Naive thymus-derived CD4-positive, alpha-beta T cell (primary cell): ENCODE measurements around the gene MBD5. TPM values are rescaled to one million over a fixed set of nuclear protein-coding genes. Genes with fewer than 3 reads are reported as not detected.

Experiments used
- ATAC-seq: fragments of 150-1000 bp; cut with Tn5 transposase; 2 replicates; pipeline ENCODE4 v1.10.0; 2021; ENCODE audit warnings: mild to moderate bottlenecking, moderate library complexity
- CTCF ChIA-PET: fragments of 350-600 bp; sonication (Branson Sonifier 250); formaldehyde crosslinking; loops from one replicate; lab custom pipeline; 2021; ENCODE audit warnings: antibody characterized with exemption; lab: Charles Lee
- POLR2A ChIA-PET: fragments of 350-600 bp; sonication (Branson Sonifier 250); formaldehyde crosslinking; loops from one replicate; lab custom pipeline; 2021; ENCODE audit warnings: antibody characterized with exemption, inconsistent platforms; lab: Charles Lee
- DNase-seq, 9 donors: peaks; one replicate each; pipeline versions ENCODE4 v3.0.0 to v3.0.0-alpha.2; 2020 to 2022; ENCODE audit warnings: mixed read lengths in 1 of 9
- H3K27ac ChIP-seq: one replicate; pipeline ENCODE4 v1.7.0; 2013; ENCODE audit warnings: mild to moderate bottlenecking, low read depth, low read length, moderate library complexity
- H3K27me3 ChIP-seq, 2 donors: one replicate each; pipeline ENCODE4 v1.7.0; 2013; ENCODE audit warnings: low read length in 2 of 2, mild to moderate bottlenecking in 2 of 2, moderate library complexity in 2 of 2; ENCODE audit not compliant: control insufficient read depth in 2 of 2, insufficient read depth in 2 of 2
- H3K36me3 ChIP-seq, 3 experiments: 1 replicate in 2 of 3; 2 replicates in 1 of 3; pipeline ENCODE4 v1.7.0; 2013; ENCODE audit warnings: low read length in 3 of 3, mild to moderate bottlenecking in 3 of 3, moderate library complexity in 1 of 3; ENCODE audit not compliant: insufficient read depth in 3 of 3, control insufficient read depth in 2 of 3
- H3K4me1 ChIP-seq, 2 donors: one replicate each; pipeline ENCODE4 v1.7.0; 2013; ENCODE audit warnings: low read length in 2 of 2, mild to moderate bottlenecking in 2 of 2, moderate library complexity in 1 of 2; ENCODE audit not compliant: control insufficient read depth in 2 of 2, insufficient read depth in 2 of 2
- H3K4me3 ChIP-seq: 2 replicates; pipeline ENCODE4 v1.7.0; 2013; ENCODE audit warnings: mild to moderate bottlenecking, low read length
- H3K9me3 ChIP-seq, 3 experiments: 1 replicate in 2 of 3; 2 replicates in 1 of 3; pipeline ENCODE4 v1.7.0; 2013; ENCODE audit warnings: low read length in 3 of 3; ENCODE audit not compliant: control insufficient read depth in 2 of 3
- H3K27ac Mint-ChIP-seq, 9 donors: one replicate each; pipeline ENCODE4 v1.8.0; 2020 to 2022; ENCODE audit warnings: mixed read lengths in 9 of 9, mild to moderate bottlenecking in 8 of 9, moderate library complexity in 5 of 9, inconsistent platforms in 2 of 9
- H3K27me3 Mint-ChIP-seq, 5 donors: one replicate each; pipeline ENCODE4 v1.8.0; 2021 to 2022; ENCODE audit warnings: mixed read lengths in 5 of 5, mild to moderate bottlenecking in 1 of 5
- H3K36me3 Mint-ChIP-seq, 5 donors: one replicate each; pipeline ENCODE4 v1.8.0; 2020 to 2022; ENCODE audit warnings: mixed read lengths in 5 of 5, mild to moderate bottlenecking in 3 of 5, inconsistent platforms in 1 of 5
- H3K4me1 Mint-ChIP-seq, 7 donors: one replicate each; pipeline ENCODE4 v1.8.0; 2020 to 2022; ENCODE audit warnings: mixed read lengths in 7 of 7, mild to moderate bottlenecking in 3 of 7, inconsistent platforms in 1 of 7
- H3K4me3 Mint-ChIP-seq, 10 donors: one replicate each; pipeline ENCODE4 v1.8.0; 2020 to 2022; ENCODE audit warnings: mild to moderate bottlenecking in 10 of 10, mixed read lengths in 10 of 10, moderate library complexity in 6 of 10, inconsistent platforms in 2 of 10
- H3K9me3 Mint-ChIP-seq, 11 donors: one replicate each; pipeline ENCODE4 v1.8.0; 2020 to 2022; ENCODE audit warnings: mixed read lengths in 11 of 11, mild to moderate bottlenecking in 4 of 11, inconsistent platforms in 1 of 11, moderate library complexity in 1 of 11
- intact Hi-C, 2 donors: fragments of 100-400 bp; cut with micrococcal nuclease; formaldehyde crosslinking; loops; one replicate each; pipeline ENCODE4 v1.15.1; 2023
- polyA plus RNA-seq, 2 donors: library from polyadenylated mRNA; unstranded; fragments of 300-500 nt; fragmentation: Illumina TruSeq; gene quantifications; one replicate each; pipeline ENCODE4 v1.2.3, GENCODE V29; 2021
- total RNA-seq, 6 experiments: library from RNA in 5 of 6; stranded (reverse) in 5 of 6; gene quantifications; 1 replicate in 5 of 6; 2 replicates in 1 of 6; pipeline ENCODE4 v1.2.3 and lab custom pipeline; 2021 to 2026

Gene MBD5
- total and polyA plus RNA-seq, 7 experiments from 2014 or later, result 14.6 to 76.8 (median 58.6) TPM

GRCh38 chr2:148306027-148306426 lies 285.1 kb downstream of the MBD5 start:
- Mint-ChIP-seq H3K9me3 (peaks cover 0 to 8% (median 0%) of the 10 kb centered on the region in 11 donors), H3K36me3 (peaks cover 6 to 53% (median 21%) of the 10 kb centered on the region in 5 donors), H3K27ac (no peak overlapping the region), H3K4me3 (no peak overlapping the region), H3K27me3 (no peaks in the 10 kb centered on the region), H3K4me1 (peaks cover 0 to 10% (median 0%) of the 10 kb centered on the region in 7 donors)
- Histone ChIP-seq H3K27me3 (no peaks in the 10 kb centered on the region), H3K36me3 (no peaks in the 10 kb centered on the region), H3K4me1 (no peaks in the 10 kb centered on the region), H3K9me3 (no peaks in the 10 kb centered on the region), H3K27ac (no peak overlapping the region), H3K4me3 (no peak overlapping the region)
- ChIA-PET CTCF (interaction anchor here (0.7 kb wide), 1 partner anchor 8 kb away, joined by 3 read pairs; no protein-coding TSS in a partner anchor), POLR2A (no interaction called here)
- DNase-seq, result no peak
- intact Hi-C loops, result no loop called here
- ATAC-seq, result no peak

GRCh38 chr2:148317598-148317997 lies 296.7 kb downstream of the MBD5 start:
- Histone ChIP-seq H3K4me1 (no peaks in the 10 kb centered on the region), H3K4me3 (no peak overlapping the region), H3K36me3 (peaks cover 0 to 4% (median 0%) of the 10 kb centered on the region in 3 experiments), H3K9me3 (no peaks in the 10 kb centered on the region), H3K27me3 (no peaks in the 10 kb centered on the region), H3K27ac (no peak overlapping the region)
- intact Hi-C loops, result loop anchor here in 1 of 2 donors (2.0 kb wide), 1 partner anchor 13 kb away; no protein-coding TSS in a partner anchor
- CTCF ChIA-PET, result no interaction called here
- peaks cover 0 to 5% (median 0%) of the 10 kb centered on the region in 7 donors for H3K4me1 Mint-ChIP-seq
- H3K4me3 Mint-ChIP-seq, result no peak overlapping the region
- DNase-seq, result no peak
- no peaks in the 10 kb centered on the region for H3K27me3 Mint-ChIP-seq
- H3K9me3 Mint-ChIP-seq, result peaks cover 0 to 16% (median 4%) of the 10 kb centered on the region in 11 donors
- peaks cover 4 to 66% (median 58%) of the 10 kb centered on the region in 5 donors for H3K36me3 Mint-ChIP-seq
- H3K27ac Mint-ChIP-seq, result no peak overlapping the region
- ATAC-seq, result no peak
- POLR2A ChIA-PET, result no interaction called here

GRCh38 chr2:148338541-148338940 lies 317.6 kb downstream of the MBD5 start:
- Histone ChIP-seq H3K9me3 (peaks cover 0 to 5% (median 0%) of the 10 kb centered on the region in 3 experiments), H3K4me3 (no peak overlapping the region), H3K27ac (no peak overlapping the region), H3K27me3 (no peaks in the 10 kb centered on the region), H3K36me3 (peaks cover 0 to 8% (median 0%) of the 10 kb centered on the region in 3 experiments), H3K4me1 (no peaks in the 10 kb centered on the region)
- no peaks in the 10 kb centered on the region for H3K27me3 Mint-ChIP-seq
- peaks cover 0 to 12% (median 6%) of the 10 kb centered on the region in 11 donors for H3K9me3 Mint-ChIP-seq
- ChIA-PET POLR2A (no interaction called here), CTCF (no interaction called here)
- DNase-seq, result no peak
- H3K36me3 Mint-ChIP-seq, result peaks cover 21 to 62% (median 46%) of the 10 kb centered on the region in 5 donors
- ATAC-seq, result no peak
- H3K27ac Mint-ChIP-seq, result peak overlapping the region in 1 of 9 donors; percentile 45
- peaks cover 0 to 1% (median 0%) of the 10 kb centered on the region in 7 donors for H3K4me1 Mint-ChIP-seq
- intact Hi-C loops, result no loop called here
- H3K4me3 Mint-ChIP-seq, result no peak overlapping the region

GRCh38 chr2:148342086-148342485 lies 321.2 kb downstream of the MBD5 start:
- Histone ChIP-seq H3K36me3 (peaks cover 0 to 8% (median 0%) of the 10 kb centered on the region in 3 experiments), H3K27ac (no peak overlapping the region), H3K9me3 (peaks cover 0 to 5% (median 0%) of the 10 kb centered on the region in 3 experiments), H3K4me1 (no peaks in the 10 kb centered on the region), H3K4me3 (no peak overlapping the region), H3K27me3 (no peaks in the 10 kb centered on the region)
- POLR2A ChIA-PET, result no interaction called here
- no peak for ATAC-seq
- H3K36me3 Mint-ChIP-seq, result peaks cover 15 to 61% (median 46%) of the 10 kb centered on the region in 5 donors
- no peaks in the 10 kb centered on the region for H3K27me3 Mint-ChIP-seq
- no peak overlapping the region for H3K4me3 Mint-ChIP-seq
- peaks cover 0 to 7% (median 0%) of the 10 kb centered on the region in 7 donors for H3K4me1 Mint-ChIP-seq
- DNase-seq, result no peak
- H3K9me3 Mint-ChIP-seq, result peaks cover 0 to 20% (median 4%) of the 10 kb centered on the region in 11 donors
- H3K27ac Mint-ChIP-seq, result no peak overlapping the region
- CTCF ChIA-PET, result no interaction called here
- intact Hi-C loops, result no loop called here

GRCh38 chr2:148350199-148350598 lies 329.3 kb downstream of the MBD5 start:
- Mint-ChIP-seq H3K4me3 (no peak overlapping the region), H3K27me3 (no peaks in the 10 kb centered on the region), H3K4me1 (peaks cover 0 to 9% (median 0%) of the 10 kb centered on the region in 7 donors), H3K9me3 (peaks cover 0 to 36% (median 13%) of the 10 kb centered on the region in 11 donors), H3K27ac (peak overlapping the region in 1 of 9 donors; percentile 6), H3K36me3 (peaks cover 0 to 57% (median 47%) of the 10 kb centered on the region in 5 donors)
- H3K27ac ChIP-seq, result no peak overlapping the region
- ChIA-PET CTCF (no interaction called here), POLR2A (no interaction called here)
- H3K4me3 ChIP-seq, result no peak overlapping the region
- no peaks in the 10 kb centered on the region for H3K4me1 ChIP-seq
- no peaks in the 10 kb centered on the region for H3K9me3 ChIP-seq
- intact Hi-C loops, result no loop called here
- H3K36me3 ChIP-seq, result no peaks in the 10 kb centered on the region
- no peak for ATAC-seq
- DNase-seq, result no peak
- no peaks in the 10 kb centered on the region for H3K27me3 ChIP-seq

GRCh38 chr2:148351437-148352143 lies 330.7 kb downstream of the MBD5 start:
- H3K4me3 Mint-ChIP-seq, result no peak overlapping the region
- peaks cover 0 to 41% (median 13%) of the 10 kb centered on the region in 11 donors for H3K9me3 Mint-ChIP-seq
- no peaks in the 10 kb centered on the region for H3K4me1 ChIP-seq
- CTCF ChIA-PET, result no interaction called here
- H3K27me3 Mint-ChIP-seq, result no peaks in the 10 kb centered on the region
- peaks cover 0 to 6% (median 1%) of the 10 kb centered on the region in 7 donors for H3K4me1 Mint-ChIP-seq
- H3K9me3 ChIP-seq, result no peaks in the 10 kb centered on the region
- DNase-seq, result no peak
- H3K4me3 ChIP-seq, result no peak overlapping the region
- no peak overlapping the region for H3K27ac ChIP-seq
- intact Hi-C loops, result no loop called here
- no peaks in the 10 kb centered on the region for H3K27me3 ChIP-seq
- POLR2A ChIA-PET, result no interaction called here
- no peak overlapping the region for H3K27ac Mint-ChIP-seq
- no peak for ATAC-seq
- peaks cover 0 to 62% (median 41%) of the 10 kb centered on the region in 5 donors for H3K36me3 Mint-ChIP-seq
- H3K36me3 ChIP-seq, result no peaks in the 10 kb centered on the region
